ENCODE data around the gene OCA2. TPM values are rescaled to one million over a fixed set of nuclear protein-coding genes. Genes with fewer than 3 reads are reported as not detected.

The OCA2 gene
- total RNA-seq, 1 experiment from 2014 or later: 0.57 TPM

DNA sequence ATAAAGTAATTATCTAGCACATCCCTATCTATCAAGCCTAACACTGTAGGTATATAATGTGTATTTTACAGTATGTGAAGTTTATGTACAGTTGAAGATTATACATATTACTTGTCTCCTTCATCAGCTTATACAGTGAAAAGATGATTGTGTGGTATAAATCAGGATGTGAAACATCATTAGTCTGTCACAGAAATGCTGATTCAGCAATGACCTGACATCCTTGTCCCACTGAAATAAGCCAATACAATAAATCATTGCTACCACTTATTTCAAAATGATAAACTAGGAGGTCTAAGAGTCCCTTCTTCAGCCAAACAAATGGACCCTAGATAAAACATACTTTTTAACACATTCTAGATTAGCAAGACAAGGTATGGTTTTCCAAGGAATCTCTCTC is 225.3 kb downstream of the OCA2 start:
- DNase-seq: no peak
- H3K9me3 ChIP-seq: no peaks in the 10 kb centered on the region
- Mint-ChIP-seq H3K9me3 (ENCODE audit: unreplicated experiment) (no peaks in the 10 kb centered on the region), H3K4me1 (ENCODE audit: low read depth, unreplicated experiment) (no peaks in the 10 kb centered on the region), H3K36me3 (ENCODE audit: insufficient read depth, unreplicated experiment) (no peaks in the 10 kb centered on the region), H3K27ac (ENCODE audit: unreplicated experiment) (no peak overlapping the region), H3K27me3 (ENCODE audit: insufficient read depth, unreplicated experiment) (peaks cover 10% of the 10 kb centered on the region), H3K4me3 (ENCODE audit: unreplicated experiment) (no peak overlapping the region)
- H3K36me3 ChIP-seq (ENCODE audit: control insufficient read depth, insufficient read depth, low read length): no peaks in the 10 kb centered on the region
- intact Hi-C loops (cut with micrococcal nuclease; ENCODE audit: unreplicated experiment): no loop called here
- BruUV-seq (replicated peaks): no TSS peak
- TF ChIP-seq, protein P1, sequence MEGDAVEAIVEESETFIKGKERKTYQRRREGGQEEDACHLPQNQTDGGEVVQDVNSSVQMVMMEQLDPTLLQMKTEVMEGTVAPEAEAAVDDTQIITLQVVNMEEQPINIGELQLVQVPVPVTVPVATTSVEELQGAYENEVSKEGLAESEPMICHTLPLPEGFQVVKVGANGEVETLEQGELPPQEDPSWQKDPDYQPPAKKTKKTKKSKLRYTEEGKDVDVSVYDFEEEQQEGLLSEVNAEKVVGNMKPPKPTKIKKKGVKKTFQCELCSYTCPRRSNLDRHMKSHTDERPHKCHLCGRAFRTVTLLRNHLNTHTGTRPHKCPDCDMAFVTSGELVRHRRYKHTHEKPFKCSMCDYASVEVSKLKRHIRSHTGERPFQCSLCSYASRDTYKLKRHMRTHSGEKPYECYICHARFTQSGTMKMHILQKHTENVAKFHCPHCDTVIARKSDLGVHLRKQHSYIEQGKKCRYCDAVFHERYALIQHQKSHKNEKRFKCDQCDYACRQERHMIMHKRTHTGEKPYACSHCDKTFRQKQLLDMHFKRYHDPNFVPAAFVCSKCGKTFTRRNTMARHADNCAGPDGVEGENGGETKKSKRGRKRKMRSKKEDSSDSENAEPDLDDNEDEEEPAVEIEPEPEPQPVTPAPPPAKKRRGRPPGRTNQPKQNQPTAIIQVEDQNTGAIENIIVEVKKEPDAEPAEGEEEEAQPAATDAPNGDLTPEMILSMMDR (IDR thresholded peaks at IDR 0.05; ENCODE audit: insufficient read depth in 1 of 2, low read depth in 1 of 2, low read length in 1 of 2, severe bottlenecking in 1 of 2, unreplicated experiment in 1 of 2): no peak
- ChIA-PET POLR2A (no interaction called here), CTCF (no interaction called here)
- H3K4me3 ChIP-seq (ENCODE audit: low read depth, low read length): no peak overlapping the region
- H3K4me1 ChIP-seq: no peaks in the 10 kb centered on the region
- H3K27me3 ChIP-seq (replicated peaks; ENCODE audit: control insufficient read depth, insufficient read depth, low read length): no peaks in the 10 kb centered on the region

DNA sequence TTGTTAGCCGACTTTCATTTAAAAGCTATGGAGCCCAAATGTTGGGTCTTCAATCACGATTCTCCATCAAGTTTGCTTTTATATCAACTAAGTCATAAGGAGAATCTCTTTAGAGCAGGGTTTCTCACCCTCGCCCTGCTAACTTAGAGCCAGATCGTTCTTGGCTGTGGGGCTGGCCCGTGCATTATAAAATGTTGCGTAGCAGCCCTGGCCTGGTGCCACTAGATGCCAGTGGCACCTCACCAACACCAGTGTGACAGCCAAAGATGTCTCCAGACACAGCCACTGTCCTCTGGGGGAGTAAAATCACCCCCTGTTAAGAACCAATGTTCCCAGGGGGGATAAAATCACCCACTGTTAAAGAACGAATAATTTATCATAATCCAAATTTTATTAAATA is 226.1 kb downstream of the OCA2 start:
- H3K4me3 Mint-ChIP-seq (ENCODE audit: unreplicated experiment): no peak overlapping the region
- BruUV-seq (replicated peaks): no TSS peak
- CTCF ChIA-PET: no interaction called here
- Histone ChIP-seq H3K4me3 (ENCODE audit: low read depth, low read length) (no peak overlapping the region), H3K9me3 (no peaks in the 10 kb centered on the region), H3K4me1 (no peaks in the 10 kb centered on the region), H3K27me3 (replicated peaks; ENCODE audit: control insufficient read depth, insufficient read depth, low read length) (no peaks in the 10 kb centered on the region), H3K36me3 (ENCODE audit: control insufficient read depth, insufficient read depth, low read length) (no peaks in the 10 kb centered on the region)
- peaks cover 16% of the 10 kb centered on the region for H3K27me3 Mint-ChIP-seq (ENCODE audit: insufficient read depth, unreplicated experiment)
- TF ChIP-seq, protein P1 (IDR thresholded peaks at IDR 0.05; ENCODE audit: insufficient read depth in 1 of 2, low read depth in 1 of 2, low read length in 1 of 2, severe bottlenecking in 1 of 2, unreplicated experiment in 1 of 2): no peak
- no peaks in the 10 kb centered on the region for H3K4me1 Mint-ChIP-seq (ENCODE audit: low read depth, unreplicated experiment)
- no peak overlapping the region for H3K27ac Mint-ChIP-seq (ENCODE audit: unreplicated experiment)
- intact Hi-C loops (cut with micrococcal nuclease; ENCODE audit: unreplicated experiment): no loop called here
- no peak for DNase-seq
- POLR2A ChIA-PET: no interaction called here
- H3K36me3 Mint-ChIP-seq (ENCODE audit: insufficient read depth, unreplicated experiment): no peaks in the 10 kb centered on the region
- H3K9me3 Mint-ChIP-seq (ENCODE audit: unreplicated experiment): no peaks in the 10 kb centered on the region

DNA sequence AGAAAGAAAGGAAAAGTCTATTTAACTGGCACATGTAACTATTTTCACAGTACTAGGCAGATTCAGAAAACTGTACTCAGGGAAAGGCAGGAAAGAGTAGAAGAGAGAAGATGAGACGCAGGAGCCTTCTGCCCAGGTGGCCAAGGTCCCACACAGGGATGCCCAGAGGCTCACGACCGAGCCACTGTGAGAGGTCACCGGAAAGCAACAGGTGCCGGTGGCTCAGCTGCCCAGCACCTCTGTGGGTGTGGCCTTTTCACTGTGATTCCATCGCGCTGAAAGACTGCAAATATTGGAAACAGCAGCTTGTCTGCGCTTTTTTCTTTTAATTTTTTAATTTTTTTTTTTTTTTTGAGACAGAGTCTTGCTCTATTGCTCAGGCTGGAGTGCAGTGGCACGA is 226.8 kb downstream of the OCA2 start:
- Mint-ChIP-seq H3K27me3 (ENCODE audit: insufficient read depth, unreplicated experiment) (peaks cover 16% of the 10 kb centered on the region), H3K36me3 (ENCODE audit: insufficient read depth, unreplicated experiment) (no peaks in the 10 kb centered on the region), H3K27ac (ENCODE audit: unreplicated experiment) (no peak overlapping the region), H3K9me3 (ENCODE audit: unreplicated experiment) (no peaks in the 10 kb centered on the region), H3K4me3 (ENCODE audit: unreplicated experiment) (no peak overlapping the region), H3K4me1 (ENCODE audit: low read depth, unreplicated experiment) (no peaks in the 10 kb centered on the region)
- H3K36me3 ChIP-seq (ENCODE audit: control insufficient read depth, insufficient read depth, low read length): no peaks in the 10 kb centered on the region
- CTCF ChIA-PET: no interaction called here
- intact Hi-C loops (cut with micrococcal nuclease; ENCODE audit: unreplicated experiment): no loop called here
- no peaks in the 10 kb centered on the region for H3K27me3 ChIP-seq (replicated peaks; ENCODE audit: control insufficient read depth, insufficient read depth, low read length)
- no TSS peak for BruUV-seq (replicated peaks)
- TF ChIP-seq, protein P1 (IDR thresholded peaks at IDR 0.05; ENCODE audit: insufficient read depth in 1 of 2, low read depth in 1 of 2, low read length in 1 of 2, severe bottlenecking in 1 of 2, unreplicated experiment in 1 of 2): no peak
- no peaks in the 10 kb centered on the region for H3K4me1 ChIP-seq
- H3K9me3 ChIP-seq: no peaks in the 10 kb centered on the region
- DNase-seq: no peak
- H3K4me3 ChIP-seq (ENCODE audit: low read depth, low read length): no peak overlapping the region
- POLR2A ChIA-PET: no interaction called here

Data from Caco-2 (cell line).